HL-60/S4 (cell line): Measurements from ENCODE around the gene KIAA0825.

Experiments
- in situ Hi-C: fragments of 300-500 bp; cut with MboI; formaldehyde crosslinking; loops from 2 replicates; pipeline ENCODE4 v1.14.3; 2022; ENCODE audit warnings: low sequenced_read_pairs

Gene KIAA0825

GRCh38 chr5:94618493-94619328, at the start of gene KIAA0825, which contains the start of gene SLF1:
KIAA0825 (minus strand) TSS chr5:94618604; CDS start chr5:94537126, 81,478 bp downstream.
SLF1 (plus strand) TSS chr5:94618669; CDS start chr5:94628811, 10,142 bp downstream.
- in situ Hi-C loops: no loop called here

GRCh38 chr5:94667937-94668336, 49.5 kb upstream of the KIAA0825 start:
- in situ Hi-C loops: no loop called here

- in situ Hi-C loops: no loop called here
These were observed 42.7 kb upstream of the KIAA0825 start for GRCh38 chr5:94661086-94661485.

- in situ Hi-C loops: no loop called here
These were observed 42.1 kb upstream of the KIAA0825 start for GRCh38 chr5:94660506-94660905.

GRCh38 chr5:94658272-94658671, 39.9 kb upstream of the KIAA0825 start:
- in situ Hi-C loops: no loop called here

- in situ Hi-C loops: no loop called here
These were observed 31.5 kb upstream of the KIAA0825 start for GRCh38 chr5:94649874-94650273.

GRCh38 chr5:94646758-94647157, 28.4 kb upstream of the KIAA0825 start:
- in situ Hi-C loops: no loop called here

- in situ Hi-C loops: no loop called here
These were observed 26.6 kb upstream of the KIAA0825 start for GRCh38 chr5:94645053-94645452.

GRCh38 chr5:94640176-94640575, 21.8 kb upstream of the KIAA0825 start:
- in situ Hi-C loops: no loop called here

GRCh38 chr5:94632024-94632423, 13.6 kb upstream of the KIAA0825 start:
- in situ Hi-C loops: no loop called here

- in situ Hi-C loops: no loop called here
These were observed 8.8 kb upstream of the KIAA0825 start for GRCh38 chr5:94627191-94627590.

- in situ Hi-C loops: no loop called here
These were observed 5.5 kb upstream of the KIAA0825 start for GRCh38 chr5:94623877-94624276.

GRCh38 chr5:94623011-94623410, 4.6 kb upstream of the KIAA0825 start:
- in situ Hi-C loops: no loop called here

GRCh38 chr5:94621763-94622162, 3.4 kb upstream of the KIAA0825 start:
- in situ Hi-C loops: no loop called here

GRCh38 chr5:94620256-94620655, 1.9 kb upstream of the KIAA0825 start:
- in situ Hi-C loops: no loop called here

GRCh38 chr5:94618029-94618492, 343 bp downstream of the KIAA0825 start:
- in situ Hi-C loops: no loop called here

GRCh38 chr5:94615862-94616261, 2.5 kb downstream of the KIAA0825 start:
- in situ Hi-C loops: no loop called here

GRCh38 chr5:94614156-94614805, 4.1 kb downstream of the KIAA0825 start:
- in situ Hi-C loops: no loop called here

- in situ Hi-C loops: no loop called here
These were observed 4.8 kb downstream of the KIAA0825 start for GRCh38 chr5:94613583-94613982.

- in situ Hi-C loops: no loop called here
These were observed 23.0 kb downstream of the KIAA0825 start for GRCh38 chr5:94595281-94595840.

GRCh38 chr5:94577466-94578245, 40.7 kb downstream of the KIAA0825 start:
- in situ Hi-C loops: no loop called here
